SK-N-SH (cell line): Measurements from ENCODE around the gene DMBT1. TPM values are rescaled to one million over a fixed set of nuclear protein-coding genes. Genes with fewer than 3 reads are reported as not detected.

Experiments
- CTCF ChIA-PET: fragments of 300-600, 350-600 bp; formaldehyde crosslinking; extraction: SDS; loops from one replicate; lab custom pipeline; 2021; lab: Yijun Ruan, JAX
- POLR2A ChIA-PET: fragments of 350-600 bp; sonication (Branson Sonifier 250); formaldehyde crosslinking; extraction: SDS; loops from one replicate; lab custom pipeline; 2020; ENCODE audit warnings: antibody characterized with exemption, inconsistent platforms; lab: Yijun Ruan, JAX
- DNase-seq: peaks from one replicate; pipeline ENCODE4 v3.0.0; 2012
- H2AFZ ChIP-seq: fragments of 200-600 bp; sonication (generic); 2 replicates; pipeline ENCODE4 v1.8.1; 2016; ENCODE audit warnings: antibody characterized with exemption, mild to moderate bottlenecking, low read depth
- H3F3A ChIP-seq: fragments of 200-600 bp; sonication (generic); replicated peaks from 2 replicates; pipeline ENCODE3; 2016; ENCODE audit warnings: antibody characterized with exemption, mild to moderate bottlenecking; ENCODE audit not compliant: insufficient read depth
- H3K27ac ChIP-seq, 2 experiments: fragments of 200-500 bp in 1 of 2; fragments of 200-600 bp in 1 of 2; sonication (Bioruptor generic) in 1 of 2; sonication (generic), shearing (Covaris generic) in 1 of 2; 2 replicates each; pipeline versions ENCODE4 v1.5.1 to v1.6.1; 2014 to 2016; ENCODE audit warnings: low read depth in 2 of 2, inconsistent platforms in 1 of 2, low read length in 1 of 2, mild to moderate bottlenecking in 1 of 2, mixed read lengths in 1 of 2
- H3K27me3 ChIP-seq: fragments of 200-600 bp; sonication (generic), shearing (Covaris generic); 2 replicates; pipeline ENCODE4 v1.6.1; 2016; ENCODE audit warnings: mixed run types; ENCODE audit not compliant: insufficient read depth
- H3K36me3 ChIP-seq, 2 experiments: fragments of 200-500 bp in 1 of 2; fragments of 200-600 bp in 1 of 2; sonication (Bioruptor generic) in 1 of 2; sonication (generic) in 1 of 2; replicated peaks in 1 of 2; 2 replicates each; pipeline versions ENCODE3 to v1.5.1; 2014 to 2016; ENCODE audit warnings: low read length in 1 of 2, mild to moderate bottlenecking in 1 of 2; ENCODE audit not compliant: insufficient read depth in 2 of 2, control insufficient read depth in 1 of 2
- H3K4me1 ChIP-seq, 2 experiments: fragments of 200-500 bp in 1 of 2; fragments of 200-600 bp in 1 of 2; sonication (Bioruptor generic) in 1 of 2; sonication (generic), shearing (Covaris generic) in 1 of 2; 2 replicates each; pipeline versions ENCODE4 v1.5.1 to v1.6.1; 2014 to 2016; ENCODE audit warnings: low read depth in 1 of 2, low read length in 1 of 2, mixed run types in 1 of 2; ENCODE audit not compliant: insufficient read depth in 2 of 2, control insufficient read depth in 1 of 2
- H3K4me2 ChIP-seq: fragments of 200-600 bp; sonication (generic), shearing (Covaris generic); 2 replicates; pipeline ENCODE4 v1.6.1; 2017; ENCODE audit warnings: mixed run types
- H3K4me3 ChIP-seq, 2 experiments: fragments of 200-500 bp in 1 of 2; fragments of 200-600 bp in 1 of 2; sonication (Bioruptor generic) in 1 of 2; sonication (generic), shearing (Covaris generic) in 1 of 2; 2 replicates each; pipeline versions ENCODE4 v1.5.1 to v1.8.1; 2014 to 2016; ENCODE audit warnings: low read depth in 2 of 2, inconsistent platforms in 1 of 2, low read length in 1 of 2, mild to moderate bottlenecking in 1 of 2, mixed read lengths in 1 of 2, moderate library complexity in 1 of 2
- H3K79me2 ChIP-seq: fragments of 200-600 bp; sonication (generic); 2 replicates; pipeline ENCODE4 v1.8.1; 2017; ENCODE audit warnings: mild to moderate bottlenecking; ENCODE audit not compliant: insufficient read depth
- H3K9ac ChIP-seq: fragments of 200-600 bp; sonication (generic); 2 replicates; pipeline ENCODE4 v1.6.1; 2017; ENCODE audit warnings: mixed run types
- H3K9me2 ChIP-seq: fragments of 200-600 bp; sonication (generic); 2 replicates; pipeline ENCODE4 v1.6.1; 2017; ENCODE audit warnings: mixed run types
- H3K9me3 ChIP-seq: fragments of 200-600 bp; sonication (generic); 2 replicates; pipeline ENCODE4 v1.6.1; 2017; ENCODE audit warnings: mixed run types, mild to moderate bottlenecking, moderate library complexity
- H4K20me1 ChIP-seq: fragments of 200-600 bp; sonication (generic); 2 replicates; pipeline ENCODE4 v1.6.1; 2017; ENCODE audit warnings: mild to moderate bottlenecking, mixed run types; ENCODE audit not compliant: insufficient read depth
- CHD2 ChIP-seq: fragments of 150-350 bp; IDR thresholded peaks from 2 replicates; pipeline ENCODE4 v1.6.1; 2018; ENCODE audit warnings: low read length; ENCODE audit not compliant: partially characterized antibody
- ELF1 ChIP-seq: IDR thresholded peaks from 2 replicates; pipeline ENCODE4 v1.4.0; 2012
- EZH2phosphoT487 ChIP-seq: fragments of 200-600 bp; sonication (generic); IDR thresholded peaks from 2 replicates; pipeline ENCODE4 v1.6.1; 2017; ENCODE audit warnings: low read depth, mixed run types, mild to moderate bottlenecking, antibody characterized with exemption, moderate library complexity, borderline replicate concordance
- FOXJ3 ChIP-seq: sonication (generic); formaldehyde crosslinking; IDR thresholded peaks from 2 replicates; pipeline ENCODE4 v1.5.1; 2020; ENCODE audit warnings: mild to moderate bottlenecking, missing genetic modification reagents
- FOXM1 ChIP-seq: IDR thresholded peaks from 2 replicates; pipeline ENCODE4 v1.4.0; 2012; ENCODE audit warnings: low read depth, mild to moderate bottlenecking
- GATA2 ChIP-seq: sonication (generic); formaldehyde crosslinking; IDR thresholded peaks from 2 replicates; pipeline ENCODE4 v1.5.0; 2020; ENCODE audit warnings: mild to moderate bottlenecking, missing genetic modification reagents
- MXI1 ChIP-seq: IDR thresholded peaks from 2 replicates; pipeline ENCODE4 v1.6.1; 2012; ENCODE audit warnings: mild to moderate bottlenecking, low read depth, low read length, improper control_type of control experiment
- NRF1 ChIP-seq: IDR thresholded peaks from 2 replicates; pipeline ENCODE4 v1.6.1; 2012; ENCODE audit warnings: low read depth, mild to moderate bottlenecking, low read length
- RCOR1 ChIP-seq: fragments of 150-350 bp; IDR thresholded peaks from 2 replicates; pipeline ENCODE4 v1.6.1; 2017; ENCODE audit warnings: antibody characterized with exemption, low read length
- SMC3 ChIP-seq: IDR thresholded peaks from 2 replicates; pipeline ENCODE4 v1.6.1; 2012; ENCODE audit warnings: low read depth, low read length, improper control_type of control experiment
- YY1 ChIP-seq: IDR thresholded peaks from 2 replicates; pipeline ENCODE4 v1.4.0; 2012; ENCODE audit warnings: low read depth, mild to moderate bottlenecking
- WGBS: methylation state at CpG from one replicate; pipeline ENCODE4 v1.1.6; 2017; ENCODE audit warnings: low lambda C conversion rate; 5-methylcytosine and 5-hydroxymethylcytosine counted together
- polyA plus RNA-seq, 3 experiments: library from polyadenylated mRNA; depleted of rRNA; stranded (reverse); fragments of >200 nt; gene quantifications; 2 replicates each; pipeline ENCODE4 v1.2.3, GENCODE V29; 2012
- TF ChIP-seq, protein P1 (sequence below): IDR thresholded peaks from 2 replicates; pipeline ENCODE4 v1.4.0; 2012; ENCODE audit warnings: low read depth
- TF ChIP-seq, protein P2 (sequence below): fragments of 200-600 bp; sonication (generic); IDR thresholded peaks from 2 replicates; pipeline ENCODE4 v1.6.1; 2017; ENCODE audit warnings: antibody characterized with exemption, mild to moderate bottlenecking, moderate library complexity
- TF ChIP-seq, protein P3 (sequence below): fragments of 150-350 bp; IDR thresholded peaks from 2 replicates; pipeline ENCODE4 v1.6.1; 2017; ENCODE audit warnings: antibody characterized with exemption, low read length, low read depth, borderline replicate concordance

DMBT1 gene
- polyA plus RNA-seq, 1 of the 3 experiments (the other 2 are of a cell fraction): not detected

DNA sequence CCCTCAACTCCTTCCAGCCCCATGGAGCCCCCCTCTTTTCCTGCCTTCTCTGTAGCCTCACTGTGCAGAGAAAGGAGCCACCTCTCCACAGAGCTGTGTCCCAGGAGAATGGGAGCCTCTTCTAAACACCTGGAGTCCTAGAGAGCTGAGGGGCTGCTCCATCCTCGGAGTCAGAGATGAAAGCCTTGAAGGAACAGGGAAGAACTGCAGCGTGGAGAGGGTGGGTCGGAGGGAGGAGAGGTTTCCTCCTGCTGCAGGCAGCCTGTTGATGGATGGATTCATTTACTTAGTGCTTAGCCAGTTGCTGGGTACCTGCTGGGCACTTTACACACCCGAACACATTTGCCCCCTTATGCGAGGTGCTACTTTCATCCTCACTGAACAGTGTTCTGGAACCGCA, 100.1 kb downstream of the DMBT1 start:
- ChIA-PET POLR2A (no interaction called here), CTCF (interaction anchor here (2.8 kb wide), 1 partner anchor 11 kb away, joined by 21 read pairs; no protein-coding TSS in a partner anchor)
- Histone ChIP-seq H3K9me3 (no peaks in the 10 kb centered on the region), H3K9me2 (no peaks in the 10 kb centered on the region), H4K20me1 (no peaks in the 10 kb centered on the region), H3K36me3 (no peaks in the 10 kb centered on the region), H3K4me2 (no peak overlapping the region), H2AFZ (no peak overlapping the region), H3F3A (no peaks in the 10 kb centered on the region), H3K27ac (no peak overlapping the region), H3K4me3 (no peak overlapping the region), H3K79me2 (no peaks in the 10 kb centered on the region), H3K4me1 (peaks cover 0 to 4% of the 10 kb centered on the region in 2 experiments; a peak in 1 of 4 replicates), H3K9ac (no peak overlapping the region), H3K27me3 (no peaks in the 10 kb centered on the region)
- TF ChIP-seq NRF1 (no peak), ELF1 (no peak), MXI1 (no peak), FOXJ3 (no peak), YY1 (no peak), SMC3 (no peak), FOXM1 (no peak), RCOR1 (no peak), GATA2 (no peak), EZH2phosphoT487 (no peak)
- TF ChIP-seq, protein P1, sequence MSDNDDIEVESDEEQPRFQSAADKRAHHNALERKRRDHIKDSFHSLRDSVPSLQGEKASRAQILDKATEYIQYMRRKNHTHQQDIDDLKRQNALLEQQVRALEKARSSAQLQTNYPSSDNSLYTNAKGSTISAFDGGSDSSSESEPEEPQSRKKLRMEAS: no peak
- TF ChIP-seq, protein P2, sequence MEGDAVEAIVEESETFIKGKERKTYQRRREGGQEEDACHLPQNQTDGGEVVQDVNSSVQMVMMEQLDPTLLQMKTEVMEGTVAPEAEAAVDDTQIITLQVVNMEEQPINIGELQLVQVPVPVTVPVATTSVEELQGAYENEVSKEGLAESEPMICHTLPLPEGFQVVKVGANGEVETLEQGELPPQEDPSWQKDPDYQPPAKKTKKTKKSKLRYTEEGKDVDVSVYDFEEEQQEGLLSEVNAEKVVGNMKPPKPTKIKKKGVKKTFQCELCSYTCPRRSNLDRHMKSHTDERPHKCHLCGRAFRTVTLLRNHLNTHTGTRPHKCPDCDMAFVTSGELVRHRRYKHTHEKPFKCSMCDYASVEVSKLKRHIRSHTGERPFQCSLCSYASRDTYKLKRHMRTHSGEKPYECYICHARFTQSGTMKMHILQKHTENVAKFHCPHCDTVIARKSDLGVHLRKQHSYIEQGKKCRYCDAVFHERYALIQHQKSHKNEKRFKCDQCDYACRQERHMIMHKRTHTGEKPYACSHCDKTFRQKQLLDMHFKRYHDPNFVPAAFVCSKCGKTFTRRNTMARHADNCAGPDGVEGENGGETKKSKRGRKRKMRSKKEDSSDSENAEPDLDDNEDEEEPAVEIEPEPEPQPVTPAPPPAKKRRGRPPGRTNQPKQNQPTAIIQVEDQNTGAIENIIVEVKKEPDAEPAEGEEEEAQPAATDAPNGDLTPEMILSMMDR: no peak
- TF ChIP-seq, protein P3, sequence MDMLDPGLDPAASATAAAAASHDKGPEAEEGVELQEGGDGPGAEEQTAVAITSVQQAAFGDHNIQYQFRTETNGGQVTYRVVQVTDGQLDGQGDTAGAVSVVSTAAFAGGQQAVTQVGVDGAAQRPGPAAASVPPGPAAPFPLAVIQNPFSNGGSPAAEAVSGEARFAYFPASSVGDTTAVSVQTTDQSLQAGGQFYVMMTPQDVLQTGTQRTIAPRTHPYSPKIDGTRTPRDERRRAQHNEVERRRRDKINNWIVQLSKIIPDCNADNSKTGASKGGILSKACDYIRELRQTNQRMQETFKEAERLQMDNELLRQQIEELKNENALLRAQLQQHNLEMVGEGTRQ: no peak
- WGBS: 20% methylated on average over 6 of the region's 6 CpGs
- DNase-seq: no peak

DNA sequence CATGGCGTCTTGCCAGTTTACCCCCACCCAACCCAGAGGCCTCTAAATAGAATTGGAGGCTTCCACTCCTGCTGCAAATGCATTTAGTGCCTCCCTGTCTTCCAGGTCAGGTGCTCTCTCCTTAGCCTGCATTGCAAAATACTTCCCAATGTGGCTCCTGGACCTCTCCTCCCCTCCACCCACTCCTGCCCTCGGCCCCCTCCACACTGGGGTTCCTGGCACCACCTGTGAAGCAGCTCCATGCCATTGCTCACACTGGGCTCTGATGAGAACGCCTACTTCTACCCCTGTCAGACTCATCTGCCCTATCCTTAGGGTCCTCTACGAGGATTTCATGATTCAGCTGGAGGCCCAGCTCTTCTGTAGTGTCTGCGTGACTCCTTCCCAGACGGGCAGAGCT, 101.7 kb downstream of the DMBT1 start:
- no peaks in the 10 kb centered on the region for H3K36me3 ChIP-seq
- no peak overlapping the region for H3K27ac ChIP-seq
- no peak overlapping the region for H3K4me3 ChIP-seq
- TF ChIP-seq CHD2: no peak
- H3K9me2 ChIP-seq: no peaks in the 10 kb centered on the region
- H3K9me3 ChIP-seq: no peaks in the 10 kb centered on the region
- H3K4me1 ChIP-seq: peaks cover 0 to 3% of the 10 kb centered on the region in 2 experiments; a peak in 1 of 4 replicates
- no peaks in the 10 kb centered on the region for H3K79me2 ChIP-seq
- no peak for DNase-seq
- CTCF ChIA-PET: interaction anchor here (4.5 kb wide), 1 partner anchor 13 kb away, joined by 19 read pairs; no protein-coding TSS in a partner anchor
- 13% methylated on average over 6 of the region's 6 CpGs for WGBS
- H3K27me3 ChIP-seq: no peaks in the 10 kb centered on the region; the same call in 1 of the 2 replicates
- POLR2A ChIA-PET: no interaction called here
- no peak overlapping the region for H2AFZ ChIP-seq
- H3F3A ChIP-seq: no peaks in the 10 kb centered on the region
- H3K4me2 ChIP-seq: no peak overlapping the region
- H3K9ac ChIP-seq: no peak overlapping the region
- no peaks in the 10 kb centered on the region for H4K20me1 ChIP-seq
